ENCODE measurements around the gene CSRNP2.
"Not testable (repeated sequence)": the region's sequence is repeated elsewhere in the genome, so short reads cannot be mapped to it uniquely, and the experiment has no call there.

The CSRNP2 gene

GRCh38 chr12:51020448-51021182, 62.8 kb downstream of the CSRNP2 start:
- DNase-seq (ENCODE audit: low spot score) = no peak
- ChIA-PET POLR2A (ENCODE audit: low non-redundant PET) (interaction anchor here (0.6 kb wide), 1 partner anchor 10 kb away, joined by 3 read pairs; no protein-coding TSS in a partner anchor), CTCF (interaction anchor here (0.7 kb wide), 2 partner anchors 17 to 855 kb away, joined by 3 to 4 read pairs; no protein-coding TSS in a partner anchor)
- TF ChIP-seq, protein P1, sequence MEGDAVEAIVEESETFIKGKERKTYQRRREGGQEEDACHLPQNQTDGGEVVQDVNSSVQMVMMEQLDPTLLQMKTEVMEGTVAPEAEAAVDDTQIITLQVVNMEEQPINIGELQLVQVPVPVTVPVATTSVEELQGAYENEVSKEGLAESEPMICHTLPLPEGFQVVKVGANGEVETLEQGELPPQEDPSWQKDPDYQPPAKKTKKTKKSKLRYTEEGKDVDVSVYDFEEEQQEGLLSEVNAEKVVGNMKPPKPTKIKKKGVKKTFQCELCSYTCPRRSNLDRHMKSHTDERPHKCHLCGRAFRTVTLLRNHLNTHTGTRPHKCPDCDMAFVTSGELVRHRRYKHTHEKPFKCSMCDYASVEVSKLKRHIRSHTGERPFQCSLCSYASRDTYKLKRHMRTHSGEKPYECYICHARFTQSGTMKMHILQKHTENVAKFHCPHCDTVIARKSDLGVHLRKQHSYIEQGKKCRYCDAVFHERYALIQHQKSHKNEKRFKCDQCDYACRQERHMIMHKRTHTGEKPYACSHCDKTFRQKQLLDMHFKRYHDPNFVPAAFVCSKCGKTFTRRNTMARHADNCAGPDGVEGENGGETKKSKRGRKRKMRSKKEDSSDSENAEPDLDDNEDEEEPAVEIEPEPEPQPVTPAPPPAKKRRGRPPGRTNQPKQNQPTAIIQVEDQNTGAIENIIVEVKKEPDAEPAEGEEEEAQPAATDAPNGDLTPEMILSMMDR (conservative IDR thresholded peaks at IDR 0.05; ENCODE audit: low read depth) = no peak
- no peak overlapping the region for H3K27ac ChIP-seq

GRCh38 chr12:51019927-51020326, 63.5 kb downstream of the CSRNP2 start:
- ChIA-PET POLR2A (ENCODE audit: low non-redundant PET) (no interaction called here), CTCF (interaction anchor here (0.7 kb wide), 2 partner anchors 16 to 856 kb away, joined by 3 to 4 read pairs; no protein-coding TSS in a partner anchor)
- TF ChIP-seq, protein P1 (conservative IDR thresholded peaks at IDR 0.05; ENCODE audit: low read depth) = no peak
- no peak for DNase-seq (ENCODE audit: low spot score)
- H3K27ac ChIP-seq = no peak overlapping the region

DNA sequence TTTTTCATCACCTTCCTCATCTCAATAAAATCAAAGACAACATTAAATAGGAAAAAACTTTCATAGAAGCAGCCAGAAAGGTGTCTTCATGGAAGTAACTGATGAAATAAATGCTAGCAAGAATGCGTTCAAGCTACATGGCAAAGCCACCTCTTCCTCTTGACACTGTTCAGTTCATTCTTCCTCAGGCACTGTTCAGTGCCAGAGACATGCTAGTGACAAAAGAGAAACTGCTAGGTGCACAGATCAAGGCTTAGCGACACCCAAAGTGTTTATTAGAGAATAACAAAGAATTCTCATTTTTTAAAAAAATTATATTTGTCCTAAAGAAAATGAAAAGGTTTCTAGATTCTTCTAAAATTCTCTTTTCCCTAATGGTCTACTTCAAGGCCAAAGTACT, 64.4 kb downstream of the CSRNP2 start:
- no peak overlapping the region for H3K27ac ChIP-seq
- CTCF ChIA-PET = interaction anchor here (0.6 to 1.2 kb wide), 2 partner anchors 9 to 1147 kb away, joined by 3 read pairs; no protein-coding TSS in a partner anchor
- TF ChIP-seq, protein P1 (conservative IDR thresholded peaks at IDR 0.05; ENCODE audit: low read depth) = no peak
- no peak for DNase-seq (ENCODE audit: low spot score)
- POLR2A ChIA-PET (ENCODE audit: low non-redundant PET) = no interaction called here

- ChIA-PET POLR2A (ENCODE audit: low non-redundant PET) (no interaction called here), CTCF (no interaction called here)
- TF ChIP-seq, protein P1 (conservative IDR thresholded peaks at IDR 0.05; ENCODE audit: low read depth) = no peak
- no peak for DNase-seq (ENCODE audit: low spot score)
- H3K27ac ChIP-seq = no peak overlapping the region
Observed at GRCh38 chr12:51017452-51017851, 65.9 kb downstream of the CSRNP2 start.

DNA sequence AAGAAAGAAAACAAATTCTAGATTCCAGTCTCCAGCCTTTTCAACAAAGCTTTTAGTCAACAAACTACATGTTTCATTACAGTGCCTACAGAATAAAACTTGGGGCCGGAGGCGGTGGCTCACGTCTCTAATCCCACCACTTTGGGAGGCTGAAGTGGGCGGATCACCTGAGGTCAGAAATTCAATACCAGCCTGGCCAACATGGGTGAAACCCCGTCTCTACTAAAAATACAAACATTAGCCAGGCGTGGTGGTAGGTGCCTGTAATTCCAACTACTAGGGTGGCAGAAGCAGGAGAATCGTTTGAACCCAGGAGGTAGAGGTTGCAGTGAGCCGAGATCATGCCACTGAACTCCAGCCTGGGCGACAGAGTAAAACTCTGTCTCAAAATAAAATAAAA, 68.9 kb downstream of the CSRNP2 start:
- DNase-seq (ENCODE audit: low spot score); CTCF ChIA-PET; H3K27ac ChIP-seq; POLR2A ChIA-PET (ENCODE audit: low non-redundant PET): not testable (repeated sequence)

DNA sequence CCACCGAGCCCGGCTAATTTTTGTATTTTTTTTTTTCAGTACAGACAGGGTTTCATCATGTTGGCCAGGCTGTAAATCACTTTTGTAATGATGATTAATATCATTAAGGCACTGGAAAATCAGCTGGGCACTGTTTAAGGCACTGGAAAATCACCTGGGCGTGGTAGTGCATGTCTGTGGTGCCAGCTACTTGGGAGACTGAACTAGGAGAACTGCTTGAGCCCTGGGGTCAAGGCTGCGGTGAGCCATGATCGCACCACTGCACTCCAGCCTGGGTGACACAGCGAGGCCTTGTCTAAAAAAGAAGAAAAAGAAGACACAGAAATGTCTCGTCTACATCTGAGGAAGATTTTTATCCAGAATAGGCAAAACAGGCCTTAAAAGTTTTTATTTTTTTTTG, 70.0 kb downstream of the CSRNP2 start:
- ChIA-PET POLR2A (ENCODE audit: low non-redundant PET) (no interaction called here), CTCF (interaction anchor here (0.6 to 0.7 kb wide), 2 partner anchors 22 to 90 kb away, joined by 3 to 7 read pairs; no protein-coding TSS in a partner anchor)
- H3K27ac ChIP-seq = peak overlapping the region; percentile 31; the same call in 1 of the 2 replicates
- TF ChIP-seq, protein P1 (conservative IDR thresholded peaks at IDR 0.05; ENCODE audit: low read depth) = no peak
- no peak for DNase-seq (ENCODE audit: low spot score)

DNA sequence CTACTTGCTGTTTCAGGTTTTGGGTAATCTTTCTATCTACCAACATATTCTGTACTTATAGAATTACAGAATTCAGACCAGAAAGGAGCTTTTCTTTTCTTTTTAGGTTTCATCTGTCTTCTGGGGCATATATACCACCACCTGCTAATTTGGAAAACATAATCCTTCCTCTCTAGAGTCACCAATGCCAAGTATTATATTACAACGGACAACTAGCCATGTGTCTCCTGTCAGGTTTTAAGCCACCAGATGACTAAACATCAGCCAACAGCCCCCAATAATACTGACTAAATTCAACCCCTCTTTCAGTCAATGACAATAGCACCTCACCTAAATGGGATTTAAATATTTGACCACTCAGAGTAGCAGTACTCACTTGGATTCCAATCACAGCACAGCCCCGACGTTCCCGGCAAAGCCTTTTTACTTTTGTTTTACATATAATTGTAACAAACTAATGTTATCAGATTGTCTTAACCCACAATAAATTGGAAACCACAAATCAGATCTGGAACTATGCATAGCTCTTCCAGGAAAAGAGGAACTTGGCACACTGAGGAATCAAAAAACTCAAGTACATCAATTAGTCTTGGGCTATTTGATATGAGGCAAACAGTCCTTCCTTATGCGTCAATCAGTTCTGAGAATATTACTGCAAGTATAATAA, 70.7 kb downstream of the CSRNP2 start:
- H3K27ac ChIP-seq = no peak overlapping the region
- ChIA-PET POLR2A (ENCODE audit: low non-redundant PET) (no interaction called here), CTCF (interaction anchor here (0.6 kb wide), 1 partner anchor 91 kb away, joined by 3 read pairs; no protein-coding TSS in a partner anchor)

More for the DNA sequence above, 70.7 kb downstream of the CSRNP2 start:
- TF ChIP-seq, protein P1 (conservative IDR thresholded peaks at IDR 0.05; ENCODE audit: low read depth) = no peak
- no peak for DNase-seq (ENCODE audit: low spot score)
